Activated CD4-positive, CD25-positive, alpha-beta regulatory T cell treated with anti-CD3 and anti-CD28 coated beads, Interleukin-2, amount 50 U/mL, for 72 hours (primary cell): ENCODE measurements around the gene SUN1.
"Not testable (repeated sequence)": the region's sequence is repeated elsewhere in the genome, so short reads cannot be mapped to it uniquely, and the experiment has no call there.

Experiments
- DNase-seq: peaks from one replicate; pipeline ENCODE4 v3.0.0; 2021

SUN1 gene

DNA sequence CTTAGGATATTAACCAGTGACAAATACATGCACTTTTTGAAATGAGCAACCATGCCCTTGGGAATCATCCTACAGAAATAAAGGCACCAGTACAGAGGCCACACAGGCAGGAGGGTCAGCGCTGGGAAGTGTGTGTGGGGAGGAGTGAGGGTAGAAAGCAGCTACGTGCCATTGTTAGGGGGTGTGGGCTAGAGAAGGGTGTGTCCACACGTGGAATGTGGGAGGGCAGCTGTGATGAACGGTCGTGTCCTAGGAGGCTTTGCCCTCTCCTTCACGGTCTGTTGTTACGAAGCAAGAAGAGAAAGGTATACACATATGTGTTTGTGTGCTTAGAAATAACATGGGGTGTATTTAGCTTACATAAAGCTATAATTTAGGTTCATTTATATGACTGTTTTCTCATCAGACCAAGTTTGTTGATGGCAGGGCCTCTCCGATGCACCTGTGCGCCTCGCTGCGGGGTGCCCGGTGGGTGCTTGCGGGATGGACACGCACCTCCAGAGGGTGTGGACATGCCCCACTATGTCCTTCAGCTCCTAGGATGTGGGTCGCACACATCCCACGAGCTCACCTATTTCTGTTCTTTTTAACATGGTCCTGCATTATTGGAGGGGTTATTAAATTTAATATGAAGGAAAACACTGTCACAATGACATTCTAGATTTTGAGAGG is 27.2 kb downstream of the SUN1 start:
- no peak for DNase-seq

DNA sequence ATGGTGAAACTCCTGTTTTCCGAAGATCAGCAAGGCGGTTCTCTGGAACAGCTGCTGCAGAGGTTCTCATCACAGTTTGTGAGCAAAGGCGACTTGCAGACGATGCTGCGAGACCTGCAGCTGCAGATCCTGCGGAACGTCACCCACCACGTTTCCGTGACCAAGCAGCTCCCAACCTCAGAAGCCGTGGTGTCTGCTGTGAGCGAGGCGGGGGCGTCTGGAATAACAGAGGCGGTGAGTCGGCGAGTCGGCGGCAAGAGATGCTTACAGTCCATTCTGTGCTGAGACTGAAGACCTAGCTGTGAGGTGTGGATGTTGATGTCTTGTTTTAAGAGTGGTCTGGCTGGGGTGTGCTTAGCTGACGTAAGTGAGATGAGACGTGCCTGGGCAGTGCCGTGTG is 27.9 kb downstream of the SUN1 start:
- no peak for DNase-seq

DNA sequence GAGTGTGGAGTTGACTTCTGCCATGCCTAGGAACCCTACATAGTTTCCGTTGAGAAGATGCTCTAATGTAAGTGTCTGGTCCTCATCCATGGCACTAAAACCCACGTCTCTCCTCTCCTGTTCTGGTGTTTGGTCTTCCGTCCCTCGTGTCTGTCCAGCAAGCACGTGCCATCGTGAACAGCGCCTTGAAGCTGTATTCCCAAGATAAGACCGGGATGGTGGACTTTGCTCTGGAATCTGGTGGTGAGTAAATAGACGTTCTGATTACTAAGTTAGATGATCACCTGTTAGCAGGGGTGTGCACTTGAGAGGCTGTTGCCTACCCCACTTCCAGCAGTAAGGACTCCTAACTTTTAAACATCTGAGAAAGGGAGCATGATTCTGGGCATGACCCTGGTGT is 28.9 kb downstream of the SUN1 start:
- DNase-seq, result no peak

DNA sequence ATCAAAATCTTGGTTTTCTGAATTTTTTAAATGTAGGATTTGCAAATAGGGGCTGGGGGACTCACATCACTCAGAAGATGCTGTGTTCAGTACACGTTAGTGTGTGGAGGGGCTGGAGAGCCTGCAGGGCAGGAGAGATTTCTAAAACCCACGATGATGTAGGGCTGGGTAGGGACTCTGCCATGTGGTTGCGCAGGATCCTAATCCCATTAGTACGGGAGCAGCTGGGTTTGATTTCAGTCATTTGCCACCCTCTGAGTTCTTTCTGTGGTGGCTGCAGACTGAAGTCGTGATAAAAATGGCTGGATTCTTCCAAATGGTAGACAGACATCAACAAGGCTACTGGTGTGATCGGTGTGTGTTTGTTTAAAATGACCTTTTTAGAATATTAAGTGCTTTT is 29.9 kb downstream of the SUN1 start:
- DNase-seq, result no peak

DNA sequence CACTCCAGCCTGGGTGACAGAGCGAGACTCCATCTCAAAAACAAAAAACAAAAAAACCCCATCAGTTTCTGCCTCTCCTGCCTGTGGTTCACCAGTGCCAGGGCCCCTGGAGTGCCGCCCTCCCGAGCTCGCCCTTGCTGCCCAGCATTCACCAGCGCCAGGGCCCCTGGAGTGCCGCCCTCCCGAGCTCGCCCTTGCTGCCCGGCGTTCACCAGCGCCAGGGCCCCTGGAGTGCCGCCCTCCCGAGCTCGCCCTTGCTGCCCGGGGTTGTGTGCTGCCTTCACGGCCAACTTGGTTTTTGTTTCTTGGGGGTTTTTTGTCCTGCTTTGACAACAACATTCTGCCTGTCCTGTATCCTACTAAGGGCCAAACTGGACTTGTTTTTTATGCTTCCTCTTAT is 30.8 kb downstream of the SUN1 start:
- no peak for DNase-seq

DNA sequence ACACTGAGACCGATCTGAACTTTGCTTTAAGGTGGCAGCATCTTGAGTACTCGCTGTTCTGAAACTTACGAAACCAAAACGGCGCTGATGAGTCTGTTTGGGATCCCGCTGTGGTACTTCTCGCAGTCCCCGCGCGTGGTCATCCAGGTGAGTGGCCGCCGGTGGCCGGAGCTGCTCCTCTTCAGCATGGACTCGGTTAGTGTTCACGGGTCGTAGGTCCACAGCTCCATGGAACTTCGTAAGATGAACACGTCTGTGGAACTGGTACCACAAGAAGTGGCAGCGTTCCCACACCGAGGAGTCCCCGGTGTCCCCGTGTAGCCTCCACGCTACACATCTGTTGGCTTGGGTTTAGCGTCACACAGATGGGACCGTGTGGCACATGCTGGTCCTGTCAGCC is 33.6 kb downstream of the SUN1 start:
- no peak for DNase-seq

DNA sequence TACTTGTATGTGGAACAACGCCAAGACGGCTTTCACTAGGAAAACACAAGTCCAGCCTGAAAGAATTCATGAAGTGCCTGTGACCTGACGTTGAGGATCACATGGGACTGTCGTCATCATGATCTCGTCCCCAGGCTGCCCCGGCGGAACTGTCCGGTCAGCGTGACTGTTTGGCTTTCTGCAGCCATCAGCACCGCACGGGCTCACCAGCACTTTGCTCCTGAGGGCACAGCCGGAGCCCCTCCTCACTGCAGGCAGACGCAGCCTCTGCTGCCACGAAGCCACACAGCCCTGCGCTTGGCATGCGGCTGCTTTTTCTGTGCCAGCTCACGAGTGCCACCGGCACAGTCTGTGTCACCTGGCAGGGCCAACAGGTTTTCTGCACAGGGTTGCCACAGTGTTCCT is 34.7 kb downstream of the SUN1 start:
- no peak for DNase-seq

DNA sequence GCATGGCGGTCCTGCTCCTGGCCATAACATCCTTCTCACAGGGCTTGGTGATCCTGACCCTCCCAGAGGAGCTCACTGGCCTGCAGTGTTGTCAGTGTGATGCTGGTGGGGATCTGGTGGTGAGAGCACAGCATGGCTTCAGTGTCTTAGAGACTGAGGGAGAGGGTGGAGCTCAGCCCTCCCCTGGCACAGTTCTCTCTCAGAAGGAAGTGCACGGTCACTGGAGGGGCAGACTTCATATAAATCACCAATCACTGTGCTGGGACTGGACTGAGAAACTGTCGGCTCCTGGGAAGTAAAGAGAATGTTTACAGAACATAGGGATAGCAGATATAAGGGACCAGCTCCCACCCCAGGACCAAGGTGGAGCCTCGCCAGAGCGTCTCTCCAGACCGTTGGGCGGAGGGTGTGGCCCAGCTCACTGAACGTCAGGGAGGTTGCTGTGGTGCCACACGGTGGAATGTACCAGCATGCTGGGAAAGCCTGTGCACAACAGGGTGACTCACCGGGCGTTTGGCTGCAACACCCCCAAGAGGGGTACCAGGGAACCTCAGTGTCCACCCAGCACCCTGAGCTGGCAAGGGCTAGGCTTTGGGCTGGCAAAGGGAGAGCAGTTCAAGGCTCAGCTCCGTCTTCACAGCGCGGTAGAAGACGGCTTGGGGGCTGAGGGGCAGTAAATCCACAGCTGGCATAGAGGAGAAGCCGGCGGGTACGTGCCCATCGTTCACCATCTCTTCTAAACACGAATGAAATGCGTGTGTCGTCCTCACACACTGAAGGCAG is 35.3 kb downstream of the SUN1 start:
- DNase-seq, result no peak

DNA sequence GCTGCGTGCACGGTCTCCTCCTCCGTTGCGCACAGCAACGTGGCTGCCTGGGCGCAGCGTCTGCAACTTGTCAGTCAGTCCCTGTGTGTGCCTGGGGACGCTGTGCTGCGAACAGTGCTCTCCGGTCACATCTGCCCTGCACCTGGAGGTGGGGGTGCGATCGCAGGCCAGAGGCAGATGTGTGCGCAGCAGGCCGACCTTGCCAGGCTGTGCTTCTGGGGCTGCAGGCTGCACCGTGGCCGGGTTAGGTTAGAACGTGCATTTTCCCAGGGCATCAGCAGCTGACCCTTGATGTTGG is 35.9 kb downstream of the SUN1 start:
- DNase-seq, result no peak

DNA sequence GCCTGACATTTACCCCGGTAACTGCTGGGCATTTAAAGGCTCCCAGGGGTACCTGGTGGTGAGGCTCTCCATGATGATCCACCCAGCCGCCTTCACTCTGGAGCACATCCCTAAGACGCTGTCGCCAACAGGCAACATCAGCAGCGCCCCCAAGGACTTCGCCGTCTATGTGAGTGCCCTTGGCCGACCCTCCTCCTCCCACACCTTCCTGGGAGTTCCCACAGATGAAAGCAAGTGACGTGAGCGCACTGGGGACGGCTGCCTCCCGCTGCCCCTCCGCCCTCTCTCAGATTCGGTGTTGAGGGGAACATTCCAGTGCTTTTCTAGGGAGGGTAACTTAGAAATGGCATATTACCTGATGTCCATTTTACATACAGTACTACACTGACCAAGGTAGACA is 37.1 kb downstream of the SUN1 start:
- DNase-seq, result no peak

DNA sequence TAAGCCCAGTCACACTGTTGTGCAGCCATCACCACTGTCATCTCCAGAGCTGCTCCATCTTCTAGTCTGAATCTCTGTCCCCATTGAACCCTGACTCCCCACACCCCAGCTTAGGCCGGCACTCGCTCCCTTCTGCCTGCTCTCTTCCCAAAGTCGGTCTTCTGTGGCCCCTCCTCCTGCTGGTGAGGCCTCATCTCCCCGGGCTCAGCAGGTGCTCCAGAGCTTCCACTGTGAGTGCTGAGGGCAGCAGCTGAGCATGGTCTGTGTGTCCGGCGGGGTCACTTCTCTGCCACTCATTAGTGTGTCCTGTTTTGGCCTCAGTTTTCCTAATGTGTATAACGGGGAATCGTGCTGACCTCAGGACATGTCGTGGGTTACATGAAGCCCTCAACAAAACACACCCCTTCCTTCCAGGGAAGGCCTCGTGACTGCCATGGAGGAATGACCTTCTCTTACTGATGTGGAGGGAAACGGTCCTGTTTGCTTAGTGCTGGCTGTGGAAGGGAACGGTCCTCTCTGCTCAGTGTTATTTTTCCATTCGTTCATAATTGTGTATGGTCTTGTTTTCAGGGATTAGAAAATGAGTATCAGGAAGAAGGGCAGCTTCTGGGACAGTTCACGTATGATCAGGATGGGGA is 39.7 kb downstream of the SUN1 start:
- no peak for DNase-seq

DNA sequence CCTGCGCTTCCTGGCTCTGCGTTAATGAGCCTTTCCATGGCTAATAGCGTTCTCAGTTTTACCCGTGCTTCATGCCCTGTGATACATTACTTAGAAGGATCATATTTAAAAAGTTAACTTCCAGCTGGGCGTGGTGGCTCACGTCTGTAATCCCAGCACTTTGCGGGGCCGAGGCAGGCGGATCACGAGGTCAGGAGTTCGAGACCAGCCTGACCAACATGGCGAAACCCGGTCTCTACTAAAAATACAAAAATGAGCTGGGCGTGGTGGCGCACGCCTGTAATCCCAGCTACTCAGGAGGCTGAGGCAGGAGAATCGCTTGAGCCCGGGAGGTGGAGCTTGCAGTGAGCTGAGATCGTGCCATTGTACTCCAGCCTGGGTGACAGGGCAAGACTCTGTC is 40.4 kb downstream of the SUN1 start:
- DNase-seq, result not testable (repeated sequence)

DNA sequence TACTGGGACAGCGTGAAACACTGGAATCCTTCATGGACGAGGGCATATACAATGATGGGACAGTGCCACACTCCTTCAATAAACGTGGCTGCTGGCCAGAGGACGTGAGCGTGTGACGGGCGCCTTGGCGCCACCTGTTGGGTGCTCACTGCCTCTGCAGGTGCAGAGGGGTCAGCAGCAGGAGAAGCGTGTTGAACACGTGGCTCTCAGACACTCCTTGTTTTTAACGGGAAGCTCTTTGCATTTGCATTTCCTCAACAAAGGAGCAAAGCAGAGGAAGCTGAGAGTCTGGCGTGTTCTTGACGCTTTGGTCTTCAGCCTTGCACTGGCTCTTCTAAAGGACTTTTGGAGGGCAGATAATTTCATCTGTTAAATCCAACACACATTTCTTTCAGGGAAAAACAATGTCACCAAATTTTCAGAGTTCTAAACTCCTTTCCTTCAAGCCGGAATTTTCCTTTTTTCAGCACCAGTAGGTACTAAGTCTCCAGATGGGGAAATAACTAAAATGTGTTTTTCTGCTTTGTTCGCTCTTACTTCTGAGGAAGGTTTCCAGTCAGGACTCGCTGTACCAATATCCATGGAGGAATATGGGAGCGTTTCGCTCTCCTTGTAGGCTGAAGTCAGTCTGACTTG is 41.2 kb downstream of the SUN1 start:
- peak; percentile 67 for DNase-seq

DNA sequence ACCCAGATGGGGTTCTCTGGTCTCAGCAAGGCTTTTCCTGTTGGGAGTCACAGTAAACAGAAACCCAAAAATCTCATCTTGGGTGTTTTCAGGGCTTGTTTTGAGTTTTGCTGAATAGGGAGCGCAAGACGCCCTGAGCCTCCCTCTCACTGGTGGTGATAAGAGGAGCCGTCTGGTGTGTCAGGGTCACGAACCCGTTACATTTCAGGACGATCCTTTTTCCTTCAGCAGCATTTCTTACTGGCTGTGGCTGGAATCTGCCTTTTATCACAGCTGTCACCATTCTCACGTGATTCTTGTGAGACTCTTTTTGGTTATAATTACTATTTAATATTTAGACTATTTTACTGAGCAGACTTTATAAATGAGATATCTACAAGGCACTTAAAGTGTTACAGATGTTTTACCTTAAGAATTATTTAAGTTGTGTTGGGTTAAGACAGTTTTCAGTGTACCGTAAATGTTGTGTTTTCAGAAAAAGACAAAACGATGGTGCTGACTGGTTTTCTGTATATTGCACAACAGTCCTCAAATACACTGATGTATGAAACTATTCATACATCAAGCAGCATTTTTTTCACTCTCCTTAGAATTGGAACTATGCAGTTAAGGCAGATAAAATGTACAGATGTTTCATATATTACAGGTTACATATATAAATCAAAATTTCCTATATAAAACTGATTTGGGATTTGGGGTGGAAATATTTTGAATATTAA is 41.9 kb downstream of the SUN1 start:
- no peak for DNase-seq

DNA sequence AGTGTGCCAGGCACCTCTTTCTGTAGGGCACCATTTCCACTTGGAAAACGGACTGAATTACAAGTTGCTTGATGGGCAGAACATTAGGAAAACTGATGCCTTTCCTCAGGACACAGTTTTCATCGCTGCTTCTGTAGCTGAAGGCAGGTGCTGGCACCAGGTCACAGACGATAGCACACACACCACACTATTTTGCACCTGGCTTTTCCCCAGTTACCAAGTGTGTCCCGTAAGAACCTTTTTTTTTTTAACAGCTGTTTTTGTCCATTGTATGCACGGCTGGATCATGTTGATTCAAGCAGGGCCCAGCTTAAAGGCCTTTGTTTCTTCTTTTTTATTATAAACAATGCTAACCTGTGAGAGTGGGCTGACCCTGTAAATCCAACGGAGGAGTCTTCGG is 42.8 kb downstream of the SUN1 start:
- no peak for DNase-seq

DNA sequence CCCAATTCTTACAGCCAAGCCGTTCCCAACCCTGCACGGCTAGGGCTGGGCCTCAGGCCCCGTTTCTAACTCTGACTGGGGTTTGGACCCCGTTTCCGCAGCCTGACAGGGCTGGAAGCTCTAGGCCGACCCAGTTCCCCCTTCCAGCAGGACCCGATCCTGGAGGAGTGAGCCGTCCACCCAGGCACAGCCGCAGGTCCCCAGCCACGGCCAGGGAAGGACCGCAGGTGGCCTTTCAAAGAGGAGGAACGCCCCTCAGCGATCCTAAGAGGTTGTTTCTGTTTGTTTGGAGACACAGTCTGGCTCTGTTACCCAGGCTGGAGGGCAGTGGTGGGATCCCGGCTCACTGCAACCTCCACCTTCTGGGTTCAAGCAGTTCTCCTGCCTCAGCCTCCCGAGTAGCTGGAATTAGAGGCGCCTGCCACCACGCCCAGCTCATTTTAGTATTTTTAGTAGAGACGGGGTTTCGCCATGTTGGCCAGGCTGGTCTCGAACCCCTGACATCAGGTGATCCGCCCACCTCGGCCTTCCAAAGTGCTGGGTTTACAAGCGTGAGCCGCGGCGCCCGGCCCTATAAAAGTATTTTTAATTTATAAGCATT is 43.3 kb downstream of the SUN1 start:
- no peak for DNase-seq

DNA sequence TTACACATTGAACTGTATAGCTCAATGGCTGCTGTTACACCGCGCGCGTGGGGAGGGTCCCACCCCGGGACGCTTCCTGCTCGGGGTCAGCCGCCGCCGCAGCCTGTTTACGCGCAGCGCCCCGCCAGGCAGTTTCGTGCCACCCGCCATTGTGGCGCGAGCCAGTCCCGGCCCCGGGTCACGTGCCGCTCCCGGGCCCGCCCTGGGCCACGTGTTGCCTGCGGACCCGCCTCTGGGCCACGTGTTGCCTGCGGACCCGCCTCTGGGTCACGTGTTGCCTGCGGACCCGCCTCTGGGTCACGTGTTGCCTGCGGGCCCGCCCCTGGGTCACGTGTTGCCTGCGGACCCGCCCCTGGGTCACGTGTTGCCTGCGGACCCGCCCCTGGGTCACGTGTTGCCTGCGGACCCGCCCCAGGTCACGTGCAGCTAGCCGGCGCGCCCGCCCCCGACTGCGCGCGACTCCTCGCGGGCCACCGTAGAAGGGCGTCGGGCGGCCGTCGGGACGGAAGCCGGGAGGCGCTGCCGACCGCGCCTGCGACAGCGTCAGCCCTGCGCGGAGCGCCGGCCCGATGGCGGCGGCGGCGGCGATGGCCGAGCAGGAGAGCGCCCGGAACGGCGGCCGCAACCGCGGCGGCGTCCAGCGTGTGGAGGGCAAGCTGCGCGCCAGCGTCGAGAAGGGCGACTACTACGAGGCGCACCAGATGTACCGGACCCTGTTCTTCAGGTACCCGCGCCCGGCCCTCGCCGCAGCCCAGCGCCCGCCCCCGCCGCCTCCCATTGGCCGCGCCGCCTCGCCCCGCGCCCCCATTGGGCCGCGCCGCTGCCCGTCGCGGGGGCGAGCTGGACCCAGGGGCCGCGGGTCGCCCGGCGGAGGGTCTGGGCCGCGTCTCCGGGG is 44.0 kb downstream of the SUN1 start, which contains the start of gene GET4:
Gene GET4, plus strand, starts transcription at position 478 of the 895 bp plus-strand sequence. Its CDS starts 92 bp downstream, at position 570.
- peak; percentile 99 for DNase-seq

DNA sequence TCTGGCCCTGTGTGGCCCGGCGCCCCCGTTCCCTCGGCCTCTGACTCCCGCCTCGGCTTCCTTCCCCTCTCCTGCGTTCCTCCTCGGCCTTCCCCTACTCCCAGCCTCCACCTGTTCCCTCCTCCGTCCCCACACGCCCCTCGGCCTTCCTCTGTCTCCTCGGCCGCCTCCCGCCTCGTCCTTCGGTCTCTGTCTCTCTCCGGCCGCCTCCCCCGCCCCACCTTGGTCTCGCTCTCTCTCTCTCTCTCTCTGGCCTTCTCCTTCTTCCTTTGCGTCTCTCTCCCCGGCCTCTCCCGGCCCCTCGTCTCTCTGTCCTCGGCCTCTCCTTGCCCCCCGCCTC is 44.7 kb downstream of the SUN1 start:
- DNase-seq, result no peak

DNA sequence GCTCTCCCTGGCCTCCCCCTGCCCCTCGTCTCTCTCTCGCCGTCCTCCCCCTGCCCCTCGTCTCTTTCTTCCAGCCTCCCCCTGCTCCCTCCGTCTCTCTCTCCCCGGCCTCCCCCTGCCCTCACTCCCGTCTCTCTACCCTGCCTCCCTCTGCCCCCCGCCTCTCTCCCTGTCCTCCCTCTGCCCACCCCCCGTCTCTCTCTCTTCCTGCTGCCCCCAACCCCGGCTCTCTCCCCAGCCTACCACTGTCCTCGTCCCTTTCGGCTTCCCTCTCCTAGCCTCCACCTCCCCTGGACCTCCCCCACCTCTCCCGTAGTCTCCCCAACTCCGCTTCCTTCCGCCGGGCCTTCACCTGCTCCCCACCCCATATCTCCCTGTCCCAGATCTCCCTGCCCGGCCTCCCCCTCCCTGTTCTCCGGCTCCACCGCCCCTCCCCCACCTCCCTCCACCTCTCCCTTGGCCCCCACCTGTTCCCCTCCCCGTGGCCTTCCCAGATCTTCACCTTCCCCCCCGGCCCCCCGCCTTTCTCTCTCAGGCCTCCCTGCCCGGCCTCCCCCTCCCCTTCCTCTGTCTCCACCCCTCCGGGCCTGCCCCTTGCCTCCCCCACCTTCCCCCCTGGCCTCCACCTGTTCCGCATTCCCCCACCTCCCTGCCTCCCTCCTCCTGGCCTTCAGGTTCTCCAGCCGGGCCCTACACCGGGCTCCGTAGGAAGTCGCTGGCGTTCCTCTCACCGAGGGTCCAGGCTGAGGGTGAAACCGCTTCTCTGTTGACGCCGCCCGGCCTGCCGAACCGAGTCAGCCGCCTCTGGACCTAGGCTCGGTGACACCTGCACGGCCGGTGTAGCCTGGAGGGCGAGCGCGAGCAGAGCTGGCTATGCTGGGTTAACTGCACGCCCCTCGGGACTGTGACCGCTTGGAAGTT is 45.3 kb downstream of the SUN1 start:
- no peak for DNase-seq

DNA sequence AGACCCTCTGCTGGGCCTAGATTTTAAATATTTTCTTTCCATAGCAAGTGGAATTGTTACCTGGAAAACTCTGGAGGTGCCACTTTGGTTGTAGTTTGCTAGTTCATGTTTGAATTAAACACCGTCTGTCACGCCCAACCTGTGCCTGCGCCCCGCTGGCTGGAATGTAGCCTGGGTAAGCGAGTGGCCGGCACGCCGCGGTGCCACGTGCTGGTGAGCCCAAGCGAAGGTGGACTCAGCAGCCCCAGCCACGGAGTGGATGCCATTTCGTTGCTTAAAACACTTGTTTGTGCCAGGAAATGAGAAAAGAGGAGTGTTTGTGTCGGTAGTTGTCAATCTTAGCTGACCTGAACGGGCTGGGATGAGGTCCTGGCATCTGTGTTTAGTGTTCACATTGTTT is 46.8 kb downstream of the SUN1 start:
- no peak for DNase-seq

DNA sequence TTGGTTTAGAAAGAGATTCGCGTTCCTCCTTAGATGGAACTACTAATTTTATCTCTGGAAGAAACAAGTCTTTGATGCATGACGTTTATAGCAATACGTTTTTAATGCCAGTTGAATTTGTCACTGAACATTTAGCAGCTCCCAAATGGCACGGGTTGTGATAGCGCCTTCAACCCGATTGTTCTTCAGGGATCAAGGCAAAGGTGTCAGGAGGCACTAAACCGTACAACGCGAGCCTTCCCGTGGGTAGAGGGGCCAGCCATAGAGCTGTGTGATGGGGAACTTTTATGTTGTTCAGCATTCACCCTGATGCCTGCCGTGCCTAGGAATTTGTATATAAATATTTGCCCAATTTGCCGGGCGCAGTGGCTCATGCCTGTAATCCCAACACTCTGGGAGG is 47.4 kb downstream of the SUN1 start:
- no peak for DNase-seq
